Middle frontal gyrus (tissue), 1 donor: Measurements from ENCODE around the gene PRR33.
"Not testable (repeated sequence)": the region's sequence is repeated elsewhere in the genome, so short reads cannot be mapped to it uniquely, and the experiment has no call there.

ENCODE experiments used
- DNase-seq: peaks from one replicate; pipeline ENCODE4 v3.0.0-alpha.2; 2015; ENCODE audit warnings: low spot score; ENCODE audit errors: extremely low spot score

Gene PRR33

GRCh38 chr11:1889941-1890855 is 1.5 kb downstream of the PRR33 start:
- DNase-seq, result no peak

DNA sequence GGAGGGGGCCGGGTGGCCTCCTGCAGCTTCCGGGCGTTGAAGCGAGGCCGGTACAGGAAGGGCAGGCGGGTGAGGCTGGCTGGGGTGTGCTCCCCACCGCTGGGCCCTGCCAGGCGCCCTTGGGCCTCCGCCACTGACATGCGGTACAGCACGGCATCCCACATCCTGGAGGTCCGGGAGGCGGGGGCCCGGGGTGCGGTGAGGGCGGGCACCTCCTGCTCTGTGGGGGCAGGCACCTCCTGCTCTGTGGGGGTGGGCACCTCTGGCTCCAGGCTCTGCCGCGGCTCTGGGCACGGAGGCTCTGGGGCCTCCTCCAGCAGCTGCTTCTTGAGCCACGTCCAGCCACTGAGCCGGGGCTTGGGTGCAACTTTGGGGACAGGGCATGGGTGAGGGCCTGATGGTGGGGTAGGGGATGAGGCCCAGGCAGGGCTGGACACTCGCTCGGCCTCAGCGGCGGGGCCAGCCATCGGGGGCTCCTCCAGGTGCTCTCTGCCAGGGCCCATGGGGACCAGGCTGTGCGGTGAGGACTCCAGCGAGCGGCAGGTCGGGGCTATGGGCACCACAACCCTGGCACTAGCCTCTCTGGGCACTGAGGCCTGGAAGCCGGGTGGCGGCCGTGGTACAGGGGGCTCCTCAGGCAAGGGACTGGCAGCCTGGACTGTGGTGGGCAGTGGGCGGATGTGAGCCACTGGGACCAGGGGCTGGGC is 2.3 kb downstream of the PRR33 start:
- no peak for DNase-seq

DNA sequence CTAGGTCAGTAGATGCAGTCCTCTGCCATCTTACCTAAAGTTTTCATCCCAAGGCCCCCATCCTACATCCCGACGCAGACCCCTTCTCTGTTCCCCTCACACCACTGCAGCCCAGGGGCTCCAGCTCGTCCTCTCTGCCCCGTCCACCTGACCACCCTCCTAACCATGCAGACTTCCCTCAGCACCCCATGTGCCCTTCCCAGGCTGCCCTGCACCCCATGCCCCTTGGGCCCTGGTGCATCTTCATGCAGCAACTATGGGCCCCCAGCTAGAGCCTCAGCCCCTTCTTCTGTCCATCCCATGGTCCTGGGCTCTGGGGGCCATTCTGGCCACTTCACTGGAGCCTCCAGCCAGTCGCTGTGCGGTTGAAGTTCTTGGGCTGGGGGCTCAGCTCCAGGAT is 2.9 kb downstream of the PRR33 start:
- DNase-seq, result no peak

DNA sequence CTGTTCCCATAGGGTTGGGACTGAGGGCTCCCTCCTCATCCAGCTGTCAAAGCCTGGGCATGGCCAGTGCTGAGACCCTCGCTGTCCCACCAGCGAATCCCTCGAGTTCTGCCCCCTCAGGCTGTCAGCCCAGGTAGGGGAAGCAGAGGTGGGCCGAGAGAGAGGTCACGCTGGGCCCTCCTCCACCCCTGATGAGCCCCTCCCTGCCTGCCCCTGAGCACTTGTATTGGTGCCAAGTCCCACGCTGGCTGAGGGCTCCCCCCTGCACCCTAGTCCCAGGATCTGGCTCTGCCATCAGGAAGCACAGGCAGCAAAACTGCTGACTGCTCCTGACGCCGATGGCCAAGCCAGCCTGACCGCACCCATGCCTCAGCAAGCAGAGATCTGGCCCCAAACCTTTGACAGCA is 3.3 kb downstream of the PRR33 start:
- DNase-seq, result no peak

DNA sequence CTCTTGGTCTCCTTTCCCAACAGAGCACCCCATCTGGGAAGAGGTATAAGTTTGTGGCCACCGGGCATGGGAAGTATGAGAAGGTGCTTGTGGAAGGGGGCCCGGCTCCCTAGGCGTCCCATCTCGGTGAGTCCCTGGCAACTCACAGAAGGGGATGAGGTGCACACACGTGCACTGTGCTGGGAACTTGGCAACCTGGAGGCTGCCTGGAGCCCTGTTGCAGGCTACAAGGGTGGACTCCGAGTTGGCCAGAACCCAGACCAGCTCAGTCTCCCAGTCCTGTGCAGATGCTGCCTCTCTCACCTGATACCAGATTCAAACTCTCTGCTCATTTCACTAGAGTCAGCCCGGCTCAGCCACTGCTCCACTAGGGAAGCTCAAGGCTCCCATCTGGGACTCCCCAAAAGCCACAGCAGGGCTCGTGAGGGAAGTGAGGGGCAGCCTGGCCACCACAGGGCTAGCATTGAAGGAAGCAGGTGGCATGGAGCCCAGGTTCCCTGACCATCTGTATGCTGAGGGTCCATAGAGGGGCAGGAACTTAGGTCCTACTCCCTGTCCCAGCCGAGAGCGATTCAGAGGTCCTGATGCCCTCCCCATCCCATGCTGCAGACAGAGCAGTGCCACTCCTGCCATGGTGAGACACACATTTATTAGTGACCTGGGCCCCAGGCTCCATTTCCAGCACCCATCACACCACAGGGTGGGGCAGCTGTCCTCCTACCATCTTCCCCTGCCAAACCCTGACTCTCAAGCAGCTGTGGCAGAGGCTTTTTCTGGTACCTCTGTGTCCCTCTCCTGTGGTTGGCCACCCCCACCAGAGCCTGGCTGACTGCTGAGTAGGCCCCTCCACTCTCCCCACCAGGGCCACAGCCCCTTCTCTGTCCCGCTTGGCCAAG is 4.0 kb downstream of the PRR33 start:
- DNase-seq, result no peak

GRCh38 chr11:1886551-1886950 is 5.1 kb downstream of the PRR33 start:
- not testable (repeated sequence) for DNase-seq

DNA sequence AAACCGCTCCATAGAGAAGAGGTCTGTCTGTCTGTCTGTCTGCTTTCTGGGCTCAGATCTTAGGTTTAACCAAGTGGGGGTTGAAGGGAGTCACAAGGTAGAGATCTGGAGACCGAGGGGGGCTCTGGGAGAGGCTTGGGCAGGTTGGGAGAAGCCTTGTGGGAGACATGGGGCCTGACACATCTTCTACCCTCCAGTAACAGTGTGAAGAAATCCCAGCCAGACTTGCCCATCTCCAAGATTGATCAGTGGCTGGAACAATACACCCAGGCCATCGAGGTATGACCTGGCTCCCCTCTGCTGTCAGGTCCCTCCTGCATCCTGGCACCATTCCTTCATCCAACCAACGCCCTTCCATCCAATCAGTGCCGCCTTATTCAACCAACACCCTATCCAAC is 7.4 kb downstream of the PRR33 start:
- no peak for DNase-seq

- no peak for DNase-seq
Observed at GRCh38 chr11:1883346-1884302, 8.1 kb downstream of the PRR33 start.

DNA sequence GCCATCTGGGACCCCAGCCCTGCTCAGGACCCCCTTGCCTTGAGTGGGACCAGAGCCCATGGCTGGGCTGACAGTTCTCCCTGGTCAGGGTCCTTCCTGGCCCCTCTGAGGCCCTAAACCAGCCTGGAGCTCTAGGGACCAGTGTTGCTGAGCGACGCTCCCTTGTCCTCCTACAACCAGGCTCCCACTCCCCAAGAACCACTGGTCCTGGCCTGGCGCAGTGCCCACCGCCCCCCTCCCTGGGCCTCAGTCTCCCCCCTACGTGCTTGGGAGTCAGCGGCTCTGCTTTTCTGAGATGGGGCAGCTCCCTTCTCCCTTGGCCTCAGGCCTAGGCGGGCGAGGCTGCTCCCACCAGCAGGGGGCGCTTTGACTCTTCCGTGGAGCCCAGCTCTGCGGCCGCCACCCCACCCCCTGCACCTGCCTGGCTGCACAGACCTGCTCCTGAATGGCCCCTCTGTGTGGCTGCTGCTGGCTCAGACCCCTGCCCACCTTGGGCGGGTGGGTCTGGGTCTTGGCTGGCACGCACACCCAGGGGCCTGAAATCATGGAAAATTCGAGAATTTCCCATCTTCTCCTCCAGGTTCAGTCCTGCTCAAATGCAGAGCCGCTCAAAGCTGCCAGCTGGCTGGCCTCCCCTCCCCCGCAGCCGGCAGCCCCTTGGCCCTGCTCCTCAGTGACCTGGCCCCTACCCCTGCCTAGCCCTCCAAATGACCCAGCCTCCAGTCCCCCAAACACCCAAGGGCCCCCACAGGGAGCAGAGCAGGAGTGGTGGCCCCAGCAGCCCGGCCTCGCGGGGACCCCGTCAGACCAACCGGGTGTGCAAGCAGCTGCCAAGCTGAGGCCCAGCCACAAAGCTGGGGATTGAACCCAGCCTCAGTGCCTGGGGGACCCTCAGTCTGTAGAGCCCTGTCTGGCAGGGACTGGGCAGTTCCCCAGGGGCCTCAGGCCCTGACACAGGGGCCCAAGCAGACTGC is 9.1 kb downstream of the PRR33 start:
- DNase-seq, result peak; percentile 23

DNA sequence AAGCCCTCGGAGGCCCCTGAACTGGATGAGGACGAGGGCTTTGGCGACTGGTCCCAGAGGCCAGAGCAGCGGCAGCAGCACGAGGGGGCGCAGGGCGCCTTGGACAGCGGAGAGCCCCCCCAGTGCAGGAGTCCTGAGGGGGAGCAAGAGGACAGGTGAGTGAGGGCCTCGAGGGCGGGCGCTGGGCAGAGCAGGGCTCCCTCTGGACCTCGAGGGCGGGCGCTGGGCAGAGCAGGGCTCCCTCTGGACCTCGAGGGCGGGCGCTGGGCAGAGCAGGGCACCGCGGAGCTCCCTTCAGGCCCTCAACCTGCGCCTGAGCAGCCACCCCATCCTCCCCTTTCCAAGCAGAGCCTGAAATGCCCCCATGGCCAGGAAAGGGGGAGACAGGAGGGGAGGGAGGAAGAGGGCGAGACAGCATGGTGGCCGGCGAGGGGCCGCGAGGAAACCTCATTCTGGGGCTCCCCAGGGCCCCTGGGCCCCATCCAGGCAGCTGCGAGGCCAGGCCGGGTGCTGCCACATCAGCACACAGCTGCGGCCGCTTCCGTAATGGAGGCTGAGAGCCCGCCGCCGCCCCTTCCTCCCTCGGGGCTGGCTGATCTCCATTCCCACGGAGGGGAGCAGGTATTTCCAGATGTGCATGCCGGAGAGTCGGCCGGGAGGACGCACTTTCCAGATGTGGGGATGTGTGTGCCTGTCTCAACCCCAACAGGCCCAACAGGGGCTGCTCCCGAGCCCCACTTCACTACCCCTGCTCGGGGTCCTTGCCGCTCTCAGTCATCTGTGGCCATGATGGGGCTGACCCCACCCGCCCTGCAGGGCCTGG is 10.0 kb downstream of the PRR33 start:
- DNase-seq, result no peak

GRCh38 chr11:1880746-1881441 is 10.8 kb downstream of the PRR33 start:
- no peak for DNase-seq

DNA sequence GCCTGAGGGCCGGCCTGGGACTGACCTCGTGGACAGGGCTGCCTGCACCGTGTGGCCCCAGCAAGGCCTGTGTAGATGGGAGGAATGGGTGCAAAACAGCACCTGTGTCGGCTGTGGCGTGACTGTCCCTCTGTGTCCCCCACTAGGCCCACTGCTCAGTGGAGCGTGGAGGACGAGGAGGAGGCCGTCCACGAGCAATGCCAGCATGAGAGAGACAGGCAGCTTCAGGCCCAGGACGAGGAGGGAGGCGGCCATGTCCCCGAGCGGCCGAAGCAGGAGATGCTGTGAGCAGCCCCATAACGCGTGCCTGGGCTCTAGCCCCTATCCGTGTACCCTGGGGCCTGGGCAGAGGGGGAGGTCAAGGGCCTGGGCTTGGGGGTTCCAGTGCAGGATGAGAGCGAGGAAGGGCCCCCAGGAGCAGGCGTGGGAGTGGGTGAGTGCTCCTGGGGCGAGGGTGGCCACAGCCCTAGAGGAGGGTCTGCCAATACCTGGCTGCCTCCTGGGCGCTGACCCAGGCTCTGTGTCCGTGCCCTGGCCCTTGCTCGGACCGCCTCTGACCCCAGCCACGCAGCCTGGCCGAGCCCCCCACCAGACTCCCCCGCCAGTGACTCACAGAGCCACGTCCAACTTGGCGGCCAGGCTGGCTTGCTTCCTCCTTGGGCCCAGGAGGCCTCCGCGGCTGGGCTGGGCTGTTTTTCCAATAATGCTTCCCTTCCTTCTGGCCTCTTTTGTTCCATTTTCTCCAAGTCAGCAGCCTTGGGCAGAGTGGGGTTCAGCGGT is 11.6 kb downstream of the PRR33 start:
- DNase-seq, result no peak

GRCh38 chr11:1879342-1879940 is 12.3 kb downstream of the PRR33 start:
- no peak for DNase-seq

GRCh38 chr11:1878137-1879031 is 13.3 kb downstream of the PRR33 start:
- no peak for DNase-seq
